WERI-Rb-1 (cell line): ENCODE results near the gene SYT6.

Experiments
- DNase-seq: peaks from one replicate; pipeline ENCODE4 v3.0.0-alpha.2; 2020
- H3K27ac ChIP-seq: fragments of 250-450 bp; sonication (Bioruptor Pico); 2 replicates; pipeline ENCODE4 v1.5.1; 2020; ENCODE audit warnings: mild to moderate bottlenecking, moderate library complexity
- H3K27me3 ChIP-seq: fragments of 250-450 bp; sonication (Bioruptor Pico); 2 replicates; pipeline ENCODE4 v1.5.1; 2021; ENCODE audit warnings: mild to moderate bottlenecking, low read depth, moderate library complexity; ENCODE audit not compliant: insufficient read depth, severe bottlenecking
- H3K36me3 ChIP-seq: fragments of 250-450 bp; sonication (Bioruptor Pico); 2 replicates; pipeline ENCODE4 v1.5.1; 2020; ENCODE audit warnings: mild to moderate bottlenecking, moderate library complexity
- H3K4me3 ChIP-seq: 2 replicates; pipeline ENCODE4 v1.5.1; 2011; ENCODE audit warnings: low read depth, mild to moderate bottlenecking, control low read depth, low read length
- H3K9me3 ChIP-seq: fragments of 250-450 bp; sonication (Bioruptor Pico); 2 replicates; pipeline ENCODE4 v1.5.1; 2021; ENCODE audit warnings: mild to moderate bottlenecking, moderate library complexity; ENCODE audit not compliant: severe bottlenecking
- TF ChIP-seq, protein P1 (sequence below): IDR thresholded peaks from 2 replicates; pipeline ENCODE4 v1.5.1; 2011; ENCODE audit warnings: low read depth, mild to moderate bottlenecking, control low read depth, inconsistent platforms, low read length

Gene SYT6

DNA sequence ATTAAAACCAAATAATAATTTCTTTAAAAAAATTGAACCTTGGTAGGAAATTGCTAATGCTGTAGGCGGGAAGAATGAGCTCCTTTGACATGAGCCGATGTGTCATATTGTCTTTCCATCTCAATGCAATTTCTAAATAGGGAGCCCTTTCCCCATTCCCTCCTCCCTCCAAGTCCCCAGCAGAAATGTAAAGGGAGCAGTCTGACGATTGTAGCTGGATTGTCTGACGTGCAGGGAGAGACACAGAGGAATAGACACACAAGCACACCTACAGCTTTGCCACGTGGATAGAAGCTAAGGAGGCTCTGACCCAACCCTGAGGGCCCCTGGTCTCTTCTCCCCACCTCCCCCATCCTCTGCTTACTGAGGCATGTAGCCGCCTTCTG is 3.6 kb upstream of the SYT6 start:
- Histone ChIP-seq H3K27me3 (peaks cover 46% of the 10 kb centered on the region), H3K27ac (no peak overlapping the region), H3K36me3 (no peaks in the 10 kb centered on the region), H3K4me3 (no peak overlapping the region), H3K9me3 (no peaks in the 10 kb centered on the region)
- TF ChIP-seq, protein P1, sequence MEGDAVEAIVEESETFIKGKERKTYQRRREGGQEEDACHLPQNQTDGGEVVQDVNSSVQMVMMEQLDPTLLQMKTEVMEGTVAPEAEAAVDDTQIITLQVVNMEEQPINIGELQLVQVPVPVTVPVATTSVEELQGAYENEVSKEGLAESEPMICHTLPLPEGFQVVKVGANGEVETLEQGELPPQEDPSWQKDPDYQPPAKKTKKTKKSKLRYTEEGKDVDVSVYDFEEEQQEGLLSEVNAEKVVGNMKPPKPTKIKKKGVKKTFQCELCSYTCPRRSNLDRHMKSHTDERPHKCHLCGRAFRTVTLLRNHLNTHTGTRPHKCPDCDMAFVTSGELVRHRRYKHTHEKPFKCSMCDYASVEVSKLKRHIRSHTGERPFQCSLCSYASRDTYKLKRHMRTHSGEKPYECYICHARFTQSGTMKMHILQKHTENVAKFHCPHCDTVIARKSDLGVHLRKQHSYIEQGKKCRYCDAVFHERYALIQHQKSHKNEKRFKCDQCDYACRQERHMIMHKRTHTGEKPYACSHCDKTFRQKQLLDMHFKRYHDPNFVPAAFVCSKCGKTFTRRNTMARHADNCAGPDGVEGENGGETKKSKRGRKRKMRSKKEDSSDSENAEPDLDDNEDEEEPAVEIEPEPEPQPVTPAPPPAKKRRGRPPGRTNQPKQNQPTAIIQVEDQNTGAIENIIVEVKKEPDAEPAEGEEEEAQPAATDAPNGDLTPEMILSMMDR: no peak
- DNase-seq: no peak

DNA sequence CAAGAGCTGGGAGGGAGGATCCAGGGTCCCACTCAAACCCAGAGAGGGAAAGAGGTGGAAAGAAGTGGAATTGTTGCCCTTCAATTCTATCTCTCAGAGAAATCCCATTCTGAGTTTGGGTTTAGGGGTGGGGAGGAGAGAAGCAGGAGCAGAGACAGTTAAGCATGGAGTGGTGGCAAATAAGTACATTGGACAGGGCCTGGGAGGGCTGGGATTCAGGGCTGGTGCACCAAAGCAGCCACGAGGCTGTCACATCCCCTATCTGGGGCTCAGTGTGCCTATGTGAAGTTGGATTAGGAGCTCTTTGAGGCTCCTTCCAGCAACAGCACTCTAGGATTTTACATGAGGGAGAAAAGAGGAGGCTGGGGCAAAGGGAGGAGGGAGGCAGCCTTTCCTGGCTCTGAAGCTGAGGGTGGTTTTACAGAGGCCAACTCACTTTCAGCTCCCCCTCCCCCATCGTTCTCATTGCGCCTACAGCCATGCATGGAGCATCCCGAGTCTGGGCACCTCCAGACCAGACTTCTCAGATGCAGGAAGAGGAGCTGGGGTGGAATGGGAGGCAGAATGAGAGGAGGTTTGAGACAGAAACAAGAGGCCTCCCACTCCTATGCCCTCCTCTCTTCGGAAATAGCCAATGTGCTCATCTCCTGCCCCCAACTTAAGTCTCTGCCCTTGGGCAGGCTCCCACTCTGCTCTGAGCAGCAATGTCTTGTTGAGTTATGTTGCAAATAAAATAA is 3.0 kb upstream of the SYT6 start:
- Histone ChIP-seq H3K27ac (no peak overlapping the region), H3K27me3 (peaks cover 52% of the 10 kb centered on the region), H3K4me3 (no peak overlapping the region), H3K36me3 (no peaks in the 10 kb centered on the region), H3K9me3 (no peaks in the 10 kb centered on the region)
- no peak for DNase-seq
- TF ChIP-seq, protein P1: no peak

DNA sequence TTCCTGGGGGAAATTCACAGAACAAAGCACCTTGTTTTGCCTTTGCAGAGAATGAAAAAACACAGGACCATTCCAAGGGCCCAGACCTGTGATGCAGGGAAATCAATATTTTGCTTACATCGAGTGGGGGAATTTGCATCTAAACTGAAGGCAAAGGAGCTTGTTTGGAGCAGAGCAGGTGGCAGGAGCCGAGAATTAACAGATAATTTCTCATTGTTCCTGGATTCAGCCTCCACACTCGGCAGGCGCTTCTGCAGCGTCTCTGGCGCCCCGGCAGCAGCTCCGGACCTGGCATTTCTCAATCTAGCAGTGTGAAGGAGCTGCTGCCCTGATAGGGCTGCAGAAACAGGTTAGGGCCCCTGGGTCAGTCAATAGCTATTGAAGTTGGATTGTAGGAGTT is 2.0 kb upstream of the SYT6 start:
- H3K27ac ChIP-seq: no peak overlapping the region

DNA sequence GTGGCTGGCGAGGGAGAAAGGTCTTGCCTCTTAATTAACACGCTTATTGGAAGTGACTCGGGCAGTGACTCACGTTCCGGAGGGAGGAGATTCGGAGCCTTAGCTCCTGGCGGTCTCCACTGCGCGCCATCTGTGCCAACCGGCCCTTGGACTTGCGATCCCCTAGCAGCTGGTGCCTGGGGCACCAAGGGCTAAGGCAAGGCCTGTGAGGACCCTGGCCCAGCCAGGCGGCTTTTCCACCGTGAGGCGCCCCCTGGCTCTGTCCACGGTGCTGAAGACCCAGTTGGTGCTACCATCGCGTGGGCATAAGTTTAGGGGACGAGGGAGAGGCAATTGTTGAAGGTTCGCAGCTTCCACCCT is 1.3 kb upstream of the SYT6 start:
- Histone ChIP-seq H3K9me3 (no peaks in the 10 kb centered on the region), H3K36me3 (no peaks in the 10 kb centered on the region), H3K27me3 (peaks cover 69% of the 10 kb centered on the region), H3K27ac (no peak overlapping the region), H3K4me3 (no peak overlapping the region)
- DNase-seq: peak; percentile 65
- TF ChIP-seq, protein P1: no peak

More for the DNA sequence above, 2.0 kb upstream of the SYT6 start:
- Histone ChIP-seq H3K27me3 (peaks cover 62% of the 10 kb centered on the region), H3K9me3 (no peaks in the 10 kb centered on the region), H3K36me3 (no peaks in the 10 kb centered on the region), H3K4me3 (no peak overlapping the region)
- TF ChIP-seq, protein P1: no peak
- no peak for DNase-seq

DNA sequence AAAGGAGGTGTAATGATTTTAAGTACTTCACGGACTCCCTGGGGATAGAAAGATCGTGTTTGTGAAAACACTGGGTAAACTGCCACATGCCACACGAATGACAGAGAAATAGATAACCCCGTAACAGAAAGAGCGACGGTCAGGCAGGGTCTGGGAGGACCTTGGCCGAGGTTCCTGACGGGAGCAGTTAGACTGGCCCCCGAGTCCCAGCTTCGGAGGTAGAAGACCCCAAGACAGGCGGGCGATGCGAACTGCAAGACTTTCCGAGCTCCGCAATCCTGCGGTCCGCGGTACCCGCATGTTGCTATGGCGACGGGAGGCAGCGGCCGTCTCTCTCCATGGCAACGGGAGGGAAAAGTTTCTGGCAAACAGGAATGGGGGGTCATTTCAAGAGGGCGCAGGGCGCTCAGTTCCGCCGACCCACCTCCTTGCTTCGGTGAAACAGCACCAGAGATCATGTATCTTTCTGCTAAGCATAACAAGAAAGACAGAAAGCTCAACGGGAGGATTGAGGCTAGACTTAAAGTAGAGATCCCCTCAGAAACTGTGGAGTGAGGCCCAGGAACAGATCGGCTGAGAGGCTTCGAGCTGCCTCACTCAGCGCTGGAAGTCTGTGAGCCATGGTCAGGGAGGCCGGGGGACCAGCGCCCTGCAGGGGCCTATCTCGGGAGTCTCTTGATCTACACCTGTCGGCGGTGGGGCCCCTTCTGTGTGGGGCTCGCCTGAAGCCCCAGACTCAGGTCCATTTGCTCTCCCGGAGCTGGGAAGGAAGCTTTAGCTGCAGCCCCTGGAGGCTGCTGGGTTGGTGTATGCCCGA is 685 bp upstream of the SYT6 start:
- TF ChIP-seq, protein P1: no peak
- no peaks in the 10 kb centered on the region for H3K36me3 ChIP-seq
- peaks cover 75% of the 10 kb centered on the region for H3K27me3 ChIP-seq
- H3K27ac ChIP-seq: no peak overlapping the region
- no peaks in the 10 kb centered on the region for H3K9me3 ChIP-seq
- H3K4me3 ChIP-seq: peak overlapping the region; percentile 33; the same call in 1 of the 2 replicates
- peak; percentile 45 for DNase-seq
